ENCODE measurements around the gene SYT12. TPM values are rescaled to one million over a fixed set of nuclear protein-coding genes. Genes with fewer than 3 reads are reported as not detected.
A peak's percentile ranks its signal among the peaks of the same experiment; 100 is the strongest.

Gene SYT12
- polyA plus RNA-seq, 1 of the 3 experiments (the other 2 are of a cell fraction) = 0.61 TPM

DNA sequence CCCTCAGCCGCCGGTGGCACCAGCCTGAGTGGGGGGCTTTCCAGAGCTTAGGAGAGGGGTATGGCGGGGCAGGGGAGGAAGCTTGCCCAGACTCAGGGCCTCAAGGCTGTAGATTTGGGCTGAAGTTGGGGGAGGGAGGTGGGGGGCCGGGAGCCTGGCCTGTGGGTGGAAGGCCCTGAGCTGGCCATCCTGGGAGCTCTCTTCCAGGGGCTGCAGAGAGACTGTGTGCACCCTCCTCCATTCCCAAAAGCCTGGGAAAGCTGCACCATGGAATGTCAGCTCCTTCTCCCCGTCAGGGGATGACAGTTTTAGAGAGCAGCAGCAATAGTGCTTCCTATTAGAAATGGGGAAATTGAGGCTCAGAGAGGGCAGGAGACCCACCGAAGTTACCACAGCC lies 1.0 kb downstream of the SYT12 start:
- no peak for DNase-seq
- H3K4me3 ChIP-seq (ENCODE audit: low read depth in 2 of 2, low read length in 1 of 2) = peak overlapping the region; percentile 46 to 48; a peak in 1 of 4 replicates
- peak overlapping the region; percentile 87 for H3K4me2 ChIP-seq

DNA sequence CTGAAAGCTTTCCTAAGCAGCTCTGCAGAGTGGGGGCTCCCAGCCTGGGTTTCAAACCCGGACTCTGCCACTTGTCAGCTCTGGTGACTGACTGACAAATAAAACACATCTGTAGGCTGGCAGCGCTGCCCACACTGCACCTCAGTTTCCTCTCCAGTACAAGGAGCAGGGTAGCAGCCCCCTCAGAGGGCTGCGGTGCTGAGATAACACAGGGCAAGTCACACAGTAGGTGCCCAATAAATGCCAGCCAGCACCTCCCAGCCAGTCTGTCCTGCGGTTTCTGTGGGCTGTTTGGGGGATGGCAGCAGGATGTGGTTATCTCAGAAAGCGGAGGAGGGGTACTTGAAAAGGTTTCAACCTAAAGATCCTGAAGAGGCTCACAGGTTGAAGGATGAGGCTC lies 1.5 kb downstream of the SYT12 start:
- CTCF ChIA-PET = interaction anchor here (1.3 kb wide), 1 partner anchor 29 kb away, joined by 4 read pairs; no protein-coding TSS in a partner anchor

More for the DNA sequence above, 1.0 kb downstream of the SYT12 start:
- no peaks in the 10 kb centered on the region for H4K20me1 ChIP-seq (ENCODE audit: insufficient read depth)
- TF ChIP-seq GABPA (IDR thresholded peaks at IDR 0.05; ENCODE audit: low read depth) (no peak), TAF1 (IDR thresholded peaks at IDR 0.05; ENCODE audit: borderline replicate concordance, low read depth, low read length) (no peak), TCF12 (IDR thresholded peaks at IDR 0.05) (no peak), RFX5 (IDR thresholded peaks at IDR 0.05; ENCODE audit: low read length) (no peak)
- no peaks in the 10 kb centered on the region for H3K79me2 ChIP-seq (ENCODE audit: insufficient read depth)
- ChIA-PET POLR2A (no interaction called here), CTCF (interaction anchor here (1.3 kb wide), 1 partner anchor 30 kb away, joined by 4 read pairs; no protein-coding TSS in a partner anchor)
- no peaks in the 10 kb centered on the region for H3K9me2 ChIP-seq
- H3K27me3 ChIP-seq (ENCODE audit: insufficient read depth) = no peaks in the 10 kb centered on the region
- H3K9me3 ChIP-seq = no peaks in the 10 kb centered on the region
- H3K9ac ChIP-seq = no peak overlapping the region
- H3F3A ChIP-seq (replicated peaks; ENCODE audit: insufficient read depth) = no peaks in the 10 kb centered on the region
- 0 out of 2 replicates have a peak overlapping the region, but pooled peaks have one; percentile 11 for H2AFZ ChIP-seq (ENCODE audit: low read depth)
- H3K27ac ChIP-seq (ENCODE audit: low read depth in 2 of 2, low read length in 1 of 2) = no peak overlapping the region
- no peaks in the 10 kb centered on the region for H3K36me3 ChIP-seq (replicated peaks in 1 of 2; ENCODE audit: control insufficient read depth in 1 of 2, insufficient read depth in 2 of 2, low read length in 1 of 2)
- WGBS (ENCODE audit: low lambda C conversion rate) = 83% methylated on average over 3 of the region's 6 CpGs
- H3K4me1 ChIP-seq (ENCODE audit: control insufficient read depth in 1 of 2, insufficient read depth in 2 of 2, low read depth in 1 of 2, low read length in 1 of 2) = peaks cover 8 to 13% of the 10 kb centered on the region in 2 experiments; a peak in 2 of 4 replicates

More for the DNA sequence above, 1.5 kb downstream of the SYT12 start:
- H3K27ac ChIP-seq (ENCODE audit: low read depth in 2 of 2, low read length in 1 of 2) = no peak overlapping the region
- H3K36me3 ChIP-seq (replicated peaks in 1 of 2; ENCODE audit: control insufficient read depth in 1 of 2, insufficient read depth in 2 of 2, low read length in 1 of 2) = no peaks in the 10 kb centered on the region
- H3K9ac ChIP-seq = no peak overlapping the region
- no peak overlapping the region for H2AFZ ChIP-seq (ENCODE audit: low read depth)
- no peaks in the 10 kb centered on the region for H3F3A ChIP-seq (replicated peaks; ENCODE audit: insufficient read depth)
- 81% methylated on average over 5 of the region's 5 CpGs for WGBS (ENCODE audit: low lambda C conversion rate)
- H3K9me3 ChIP-seq = no peaks in the 10 kb centered on the region
- no peaks in the 10 kb centered on the region for H3K27me3 ChIP-seq (ENCODE audit: insufficient read depth)
- no peak overlapping the region for H3K4me2 ChIP-seq
- POLR2A ChIA-PET = no interaction called here
- DNase-seq = no peak
- H3K4me3 ChIP-seq (ENCODE audit: low read depth in 2 of 2, low read length in 1 of 2) = no peak overlapping the region
- no peaks in the 10 kb centered on the region for H4K20me1 ChIP-seq (ENCODE audit: insufficient read depth)
- peaks cover 8 to 13% of the 10 kb centered on the region in 2 experiments; a peak in 2 of 4 replicates for H3K4me1 ChIP-seq (ENCODE audit: control insufficient read depth in 1 of 2, insufficient read depth in 2 of 2, low read depth in 1 of 2, low read length in 1 of 2)
- H3K9me2 ChIP-seq = no peaks in the 10 kb centered on the region
- H3K79me2 ChIP-seq (ENCODE audit: insufficient read depth) = no peaks in the 10 kb centered on the region
- no peak for TF ChIP-seq RXRA (IDR thresholded peaks at IDR 0.05; ENCODE audit: borderline replicate concordance, low read depth)
- TF ChIP-seq, protein P1, sequence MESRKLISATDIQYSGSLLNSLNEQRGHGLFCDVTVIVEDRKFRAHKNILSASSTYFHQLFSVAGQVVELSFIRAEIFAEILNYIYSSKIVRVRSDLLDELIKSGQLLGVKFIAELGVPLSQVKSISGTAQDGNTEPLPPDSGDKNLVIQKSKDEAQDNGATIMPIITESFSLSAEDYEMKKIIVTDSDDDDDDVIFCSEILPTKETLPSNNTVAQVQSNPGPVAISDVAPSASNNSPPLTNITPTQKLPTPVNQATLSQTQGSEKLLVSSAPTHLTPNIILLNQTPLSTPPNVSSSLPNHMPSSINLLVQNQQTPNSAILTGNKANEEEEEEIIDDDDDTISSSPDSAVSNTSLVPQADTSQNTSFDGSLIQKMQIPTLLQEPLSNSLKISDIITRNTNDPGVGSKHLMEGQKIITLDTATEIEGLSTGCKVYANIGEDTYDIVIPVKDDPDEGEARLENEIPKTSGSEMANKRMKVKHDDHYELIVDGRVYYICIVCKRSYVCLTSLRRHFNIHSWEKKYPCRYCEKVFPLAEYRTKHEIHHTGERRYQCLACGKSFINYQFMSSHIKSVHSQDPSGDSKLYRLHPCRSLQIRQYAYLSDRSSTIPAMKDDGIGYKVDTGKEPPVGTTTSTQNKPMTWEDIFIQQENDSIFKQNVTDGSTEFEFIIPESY (IDR thresholded peaks at IDR 0.05; ENCODE audit: borderline replicate concordance, low read depth) = no peak
- no peak for TF ChIP-seq SMC3 (IDR thresholded peaks at IDR 0.05; ENCODE audit: low read depth, low read length)
- TF ChIP-seq ELF1 (IDR thresholded peaks at IDR 0.05) = no peak
- no peak for TF ChIP-seq EZH2phosphoT487 (IDR thresholded peaks at IDR 0.05; ENCODE audit: borderline replicate concordance, low read depth)
- TF ChIP-seq GABPA (IDR thresholded peaks at IDR 0.05; ENCODE audit: low read depth) = no peak
- TF ChIP-seq TCF12 (IDR thresholded peaks at IDR 0.05) = no peak
- no peak for TF ChIP-seq NFIC (IDR thresholded peaks at IDR 0.05; ENCODE audit: borderline replicate concordance)
- no peak for TF ChIP-seq JUND (IDR thresholded peaks at IDR 0.05)
- TF ChIP-seq FOXJ3 (CRISPR knock-in tag; IDR thresholded peaks at IDR 0.05) = no peak
- no peak for TF ChIP-seq RFX5 (IDR thresholded peaks at IDR 0.05; ENCODE audit: low read length)
- TF ChIP-seq, protein P2, sequence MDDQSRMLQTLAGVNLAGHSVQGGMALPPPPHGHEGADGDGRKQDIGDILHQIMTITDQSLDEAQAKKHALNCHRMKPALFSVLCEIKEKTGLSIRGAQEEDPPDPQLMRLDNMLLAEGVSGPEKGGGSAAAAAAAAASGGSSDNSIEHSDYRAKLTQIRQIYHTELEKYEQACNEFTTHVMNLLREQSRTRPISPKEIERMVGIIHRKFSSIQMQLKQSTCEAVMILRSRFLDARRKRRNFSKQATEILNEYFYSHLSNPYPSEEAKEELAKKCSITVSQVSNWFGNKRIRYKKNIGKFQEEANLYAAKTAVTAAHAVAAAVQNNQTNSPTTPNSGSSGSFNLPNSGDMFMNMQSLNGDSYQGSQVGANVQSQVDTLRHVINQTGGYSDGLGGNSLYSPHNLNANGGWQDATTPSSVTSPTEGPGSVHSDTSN (IDR thresholded peaks at IDR 0.05) = no peak
- no peak for TF ChIP-seq CHD2 (IDR thresholded peaks at IDR 0.05; ENCODE audit: low read length, partially characterized antibody)
- TF ChIP-seq YY1 (IDR thresholded peaks at IDR 0.05; ENCODE audit: low read depth) = no peak
- TF ChIP-seq, protein P3, sequence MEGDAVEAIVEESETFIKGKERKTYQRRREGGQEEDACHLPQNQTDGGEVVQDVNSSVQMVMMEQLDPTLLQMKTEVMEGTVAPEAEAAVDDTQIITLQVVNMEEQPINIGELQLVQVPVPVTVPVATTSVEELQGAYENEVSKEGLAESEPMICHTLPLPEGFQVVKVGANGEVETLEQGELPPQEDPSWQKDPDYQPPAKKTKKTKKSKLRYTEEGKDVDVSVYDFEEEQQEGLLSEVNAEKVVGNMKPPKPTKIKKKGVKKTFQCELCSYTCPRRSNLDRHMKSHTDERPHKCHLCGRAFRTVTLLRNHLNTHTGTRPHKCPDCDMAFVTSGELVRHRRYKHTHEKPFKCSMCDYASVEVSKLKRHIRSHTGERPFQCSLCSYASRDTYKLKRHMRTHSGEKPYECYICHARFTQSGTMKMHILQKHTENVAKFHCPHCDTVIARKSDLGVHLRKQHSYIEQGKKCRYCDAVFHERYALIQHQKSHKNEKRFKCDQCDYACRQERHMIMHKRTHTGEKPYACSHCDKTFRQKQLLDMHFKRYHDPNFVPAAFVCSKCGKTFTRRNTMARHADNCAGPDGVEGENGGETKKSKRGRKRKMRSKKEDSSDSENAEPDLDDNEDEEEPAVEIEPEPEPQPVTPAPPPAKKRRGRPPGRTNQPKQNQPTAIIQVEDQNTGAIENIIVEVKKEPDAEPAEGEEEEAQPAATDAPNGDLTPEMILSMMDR (IDR thresholded peaks at IDR 0.05) = no peak
- TF ChIP-seq TAF1 (IDR thresholded peaks at IDR 0.05; ENCODE audit: borderline replicate concordance, low read depth, low read length) = no peak
- TF ChIP-seq EP300 (IDR thresholded peaks at IDR 0.05; ENCODE audit: borderline replicate concordance in 1 of 2, low read depth in 1 of 2, low read length in 1 of 2) = no peak
- TF ChIP-seq, protein P4, sequence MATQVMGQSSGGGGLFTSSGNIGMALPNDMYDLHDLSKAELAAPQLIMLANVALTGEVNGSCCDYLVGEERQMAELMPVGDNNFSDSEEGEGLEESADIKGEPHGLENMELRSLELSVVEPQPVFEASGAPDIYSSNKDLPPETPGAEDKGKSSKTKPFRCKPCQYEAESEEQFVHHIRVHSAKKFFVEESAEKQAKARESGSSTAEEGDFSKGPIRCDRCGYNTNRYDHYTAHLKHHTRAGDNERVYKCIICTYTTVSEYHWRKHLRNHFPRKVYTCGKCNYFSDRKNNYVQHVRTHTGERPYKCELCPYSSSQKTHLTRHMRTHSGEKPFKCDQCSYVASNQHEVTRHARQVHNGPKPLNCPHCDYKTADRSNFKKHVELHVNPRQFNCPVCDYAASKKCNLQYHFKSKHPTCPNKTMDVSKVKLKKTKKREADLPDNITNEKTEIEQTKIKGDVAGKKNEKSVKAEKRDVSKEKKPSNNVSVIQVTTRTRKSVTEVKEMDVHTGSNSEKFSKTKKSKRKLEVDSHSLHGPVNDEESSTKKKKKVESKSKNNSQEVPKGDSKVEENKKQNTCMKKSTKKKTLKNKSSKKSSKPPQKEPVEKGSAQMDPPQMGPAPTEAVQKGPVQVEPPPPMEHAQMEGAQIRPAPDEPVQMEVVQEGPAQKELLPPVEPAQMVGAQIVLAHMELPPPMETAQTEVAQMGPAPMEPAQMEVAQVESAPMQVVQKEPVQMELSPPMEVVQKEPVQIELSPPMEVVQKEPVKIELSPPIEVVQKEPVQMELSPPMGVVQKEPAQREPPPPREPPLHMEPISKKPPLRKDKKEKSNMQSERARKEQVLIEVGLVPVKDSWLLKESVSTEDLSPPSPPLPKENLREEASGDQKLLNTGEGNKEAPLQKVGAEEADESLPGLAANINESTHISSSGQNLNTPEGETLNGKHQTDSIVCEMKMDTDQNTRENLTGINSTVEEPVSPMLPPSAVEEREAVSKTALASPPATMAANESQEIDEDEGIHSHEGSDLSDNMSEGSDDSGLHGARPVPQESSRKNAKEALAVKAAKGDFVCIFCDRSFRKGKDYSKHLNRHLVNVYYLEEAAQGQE (IDR thresholded peaks at IDR 0.05; ENCODE audit: low read depth, low read length) = no peak
- no peak for TF ChIP-seq MEF2A (IDR thresholded peaks at IDR 0.05; ENCODE audit: borderline replicate concordance, low read depth)
- no peak for TF ChIP-seq TEAD4 (IDR thresholded peaks at IDR 0.05; ENCODE audit: borderline replicate concordance, insufficient read depth)
